Rectal smooth muscle tissue (tissue), 1 donor: Measurements from ENCODE around the gene REXO5.

Source experiments
- H3K27ac ChIP-seq: one replicate; pipeline ENCODE4 v1.7.0; 2013; ENCODE audit warnings: low read depth, low read length, inconsistent platforms
- H3K27me3 ChIP-seq: one replicate; pipeline ENCODE4 v1.7.0; 2013; ENCODE audit warnings: low read length; ENCODE audit not compliant: control insufficient read depth, insufficient read depth
- H3K36me3 ChIP-seq: one replicate; pipeline ENCODE4 v1.7.0; 2013; ENCODE audit warnings: low read length; ENCODE audit not compliant: control insufficient read depth, insufficient read depth
- H3K4me1 ChIP-seq: one replicate; pipeline ENCODE4 v1.7.0; 2013; ENCODE audit warnings: low read length; ENCODE audit not compliant: control insufficient read depth, insufficient read depth
- H3K4me3 ChIP-seq: one replicate; pipeline ENCODE4 v1.7.0; 2013; ENCODE audit warnings: low read length
- H3K9ac ChIP-seq: one replicate; pipeline ENCODE4 v1.7.0; 2013; ENCODE audit warnings: low read length

Gene REXO5

GRCh38 chr16:20807862-20808261 lies 1.5 kb downstream of the REXO5 start:
- no peak overlapping the region for H3K27ac ChIP-seq
- no peak overlapping the region for H3K9ac ChIP-seq
- H3K36me3 ChIP-seq = no peaks in the 10 kb centered on the region
- H3K27me3 ChIP-seq = no peaks in the 10 kb centered on the region
- H3K4me1 ChIP-seq = peaks cover 5% of the 10 kb centered on the region
- H3K4me3 ChIP-seq = no peak overlapping the region

GRCh38 chr16:20811889-20812439 lies 5.6 kb downstream of the REXO5 start:
- Histone ChIP-seq H3K4me1 (peaks cover 4% of the 10 kb centered on the region), H3K27ac (no peak overlapping the region), H3K4me3 (no peak overlapping the region), H3K36me3 (no peaks in the 10 kb centered on the region), H3K27me3 (no peaks in the 10 kb centered on the region), H3K9ac (no peak overlapping the region)

- H3K27ac ChIP-seq = no peak overlapping the region
- no peaks in the 10 kb centered on the region for H3K4me1 ChIP-seq
- H3K36me3 ChIP-seq = no peaks in the 10 kb centered on the region
- no peak overlapping the region for H3K4me3 ChIP-seq
- H3K27me3 ChIP-seq = no peaks in the 10 kb centered on the region
- H3K9ac ChIP-seq = no peak overlapping the region
Measured at GRCh38 chr16:20812510-20812909, 6.2 kb downstream of the REXO5 start.

GRCh38 chr16:20814784-20815183 lies 8.5 kb downstream of the REXO5 start:
- Histone ChIP-seq H3K27ac (no peak overlapping the region), H3K4me3 (no peak overlapping the region), H3K36me3 (no peaks in the 10 kb centered on the region), H3K4me1 (no peaks in the 10 kb centered on the region), H3K9ac (no peak overlapping the region), H3K27me3 (no peaks in the 10 kb centered on the region)

- no peak overlapping the region for H3K4me3 ChIP-seq
- no peaks in the 10 kb centered on the region for H3K27me3 ChIP-seq
- H3K4me1 ChIP-seq = no peaks in the 10 kb centered on the region
- H3K36me3 ChIP-seq = no peaks in the 10 kb centered on the region
- H3K9ac ChIP-seq = no peak overlapping the region
- H3K27ac ChIP-seq = no peak overlapping the region
Measured at GRCh38 chr16:20818929-20819585, 12.7 kb downstream of the REXO5 start.

- no peak overlapping the region for H3K9ac ChIP-seq
- H3K27me3 ChIP-seq = no peaks in the 10 kb centered on the region
- no peak overlapping the region for H3K4me3 ChIP-seq
- no peaks in the 10 kb centered on the region for H3K36me3 ChIP-seq
- no peaks in the 10 kb centered on the region for H3K4me1 ChIP-seq
- H3K27ac ChIP-seq = no peak overlapping the region
Measured at GRCh38 chr16:20821682-20822081, 15.4 kb downstream of the REXO5 start.

- no peaks in the 10 kb centered on the region for H3K27me3 ChIP-seq
- H3K36me3 ChIP-seq = no peaks in the 10 kb centered on the region
- H3K9ac ChIP-seq = no peak overlapping the region
- no peaks in the 10 kb centered on the region for H3K4me1 ChIP-seq
- H3K27ac ChIP-seq = no peak overlapping the region
- no peak overlapping the region for H3K4me3 ChIP-seq
Measured at GRCh38 chr16:20822521-20823325, 16.4 kb downstream of the REXO5 start.

GRCh38 chr16:20826039-20826566 lies 19.8 kb downstream of the REXO5 start:
- no peaks in the 10 kb centered on the region for H3K36me3 ChIP-seq
- no peak overlapping the region for H3K9ac ChIP-seq
- H3K27me3 ChIP-seq = no peaks in the 10 kb centered on the region
- H3K4me3 ChIP-seq = no peak overlapping the region
- no peak overlapping the region for H3K27ac ChIP-seq
- H3K4me1 ChIP-seq = no peaks in the 10 kb centered on the region

GRCh38 chr16:20829536-20829935 lies 23.2 kb downstream of the REXO5 start:
- H3K27me3 ChIP-seq = no peaks in the 10 kb centered on the region
- H3K4me3 ChIP-seq = no peak overlapping the region
- H3K27ac ChIP-seq = no peak overlapping the region
- no peaks in the 10 kb centered on the region for H3K4me1 ChIP-seq
- no peaks in the 10 kb centered on the region for H3K36me3 ChIP-seq
- no peak overlapping the region for H3K9ac ChIP-seq

GRCh38 chr16:20830372-20830771 lies 24.0 kb downstream of the REXO5 start:
- H3K4me1 ChIP-seq = no peaks in the 10 kb centered on the region
- no peak overlapping the region for H3K9ac ChIP-seq
- no peak overlapping the region for H3K27ac ChIP-seq
- no peaks in the 10 kb centered on the region for H3K27me3 ChIP-seq
- no peak overlapping the region for H3K4me3 ChIP-seq
- H3K36me3 ChIP-seq = no peaks in the 10 kb centered on the region

- H3K4me1 ChIP-seq = no peaks in the 10 kb centered on the region
- H3K27me3 ChIP-seq = no peaks in the 10 kb centered on the region
- no peak overlapping the region for H3K9ac ChIP-seq
- H3K36me3 ChIP-seq = peaks cover 3% of the 10 kb centered on the region
- no peak overlapping the region for H3K27ac ChIP-seq
- H3K4me3 ChIP-seq = no peak overlapping the region
Measured at GRCh38 chr16:20833086-20833485, 26.8 kb downstream of the REXO5 start.

- H3K4me1 ChIP-seq = no peaks in the 10 kb centered on the region
- H3K27ac ChIP-seq = no peak overlapping the region
- H3K4me3 ChIP-seq = no peak overlapping the region
- peaks cover 5% of the 10 kb centered on the region for H3K36me3 ChIP-seq
- H3K27me3 ChIP-seq = no peaks in the 10 kb centered on the region
- no peak overlapping the region for H3K9ac ChIP-seq
Measured at GRCh38 chr16:20838240-20838639, 31.9 kb downstream of the REXO5 start.
